HG02571 (cell line): ENCODE results near the gene SLC4A11.
"Not testable (repeated sequence)": the region's sequence is repeated elsewhere in the genome, so short reads cannot be mapped to it uniquely, and the experiment has no call there.

Experiments used
- ATAC-seq: cut with Tn5 transposase; IDR thresholded peaks from one replicate; pipeline ENCODE4 v1.9.1; 2021; ENCODE audit warnings: mild to moderate bottlenecking, moderate library complexity; ENCODE audit not compliant: unreplicated experiment

Gene SLC4A11

GRCh38 chr20:3204124-3204794, 34.7 kb downstream of the SLC4A11 start, which contains the start of gene DDRGK1:
DDRGK1 (minus strand) TSS chr20:3204682; CDS start chr20:3204627, 55 bp downstream.
- peak; percentile 83 for ATAC-seq

GRCh38 chr20:3203315-3204123, 35.5 kb downstream of the SLC4A11 start:
- ATAC-seq, result peak; percentile 13

GRCh38 chr20:3202965-3203314, 36.0 kb downstream of the SLC4A11 start:
- no peak for ATAC-seq

GRCh38 chr20:3199976-3200755, 38.8 kb downstream of the SLC4A11 start:
- no peak for ATAC-seq

GRCh38 chr20:3199206-3199605, 39.8 kb downstream of the SLC4A11 start:
- no peak for ATAC-seq

GRCh38 chr20:3195590-3196237, 43.3 kb downstream of the SLC4A11 start:
- no peak for ATAC-seq

GRCh38 chr20:3194617-3195280, 44.2 kb downstream of the SLC4A11 start:
- no peak for ATAC-seq

- ATAC-seq, result no peak
Measured at GRCh38 chr20:3193806-3194616, 45.0 kb downstream of the SLC4A11 start.

- ATAC-seq, result no peak
Measured at GRCh38 chr20:3192226-3193015, 46.6 kb downstream of the SLC4A11 start.

- ATAC-seq, result no peak
Measured at GRCh38 chr20:3190681-3191111, 48.3 kb downstream of the SLC4A11 start.

GRCh38 chr20:3189561-3190131, 49.3 kb downstream of the SLC4A11 start:
- no peak for ATAC-seq

- no peak for ATAC-seq
Measured at GRCh38 chr20:3188823-3189413, 50.1 kb downstream of the SLC4A11 start.

- ATAC-seq, result not testable (repeated sequence)
Measured at GRCh38 chr20:3187861-3188260, 51.1 kb downstream of the SLC4A11 start.

- ATAC-seq, result no peak
Measured at GRCh38 chr20:3183896-3184612, 54.9 kb downstream of the SLC4A11 start.

GRCh38 chr20:3182429-3182828, 56.6 kb downstream of the SLC4A11 start:
- ATAC-seq, result not testable (repeated sequence)

- no peak for ATAC-seq
Measured at GRCh38 chr20:3181270-3181669, 57.7 kb downstream of the SLC4A11 start.

GRCh38 chr20:3180319-3180718, 58.7 kb downstream of the SLC4A11 start:
- no peak for ATAC-seq
